GM12878 (cell line): Measurements from ENCODE around the gene ATP5ME. TPM values are rescaled to one million over a fixed set of nuclear protein-coding genes. Genes with fewer than 3 reads are reported as not detected.

ENCODE experiments used
- BRCA1 ChIP-seq: IDR thresholded peaks from 2 replicates; pipeline ENCODE4 v1.6.1; 2011; ENCODE audit warnings: low read depth, low read length, improper control_type of control experiment
- CEBPB ChIP-seq, 2 experiments: fragments of 150-350 bp in 1 of 2; IDR thresholded peaks; 2 replicates each; pipeline ENCODE4 v1.6.1; 2012 to 2014; ENCODE audit warnings: low read depth in 2 of 2, low read length in 2 of 2, borderline replicate concordance in 1 of 2, inconsistent platforms in 1 of 2
- E2F4 ChIP-seq: IDR thresholded peaks from 2 replicates; pipeline ENCODE4 v1.6.1; 2012; ENCODE audit warnings: low read depth, low read length, improper control_type of control experiment
- HDGF ChIP-seq: fragments of 450-650 bp; IDR thresholded peaks from 2 replicates; pipeline ENCODE4 v1.6.1; 2016; ENCODE audit warnings: antibody characterized with exemption
- IKZF2 ChIP-seq, 2 experiments: fragments of 450-650 bp; IDR thresholded peaks; 2 replicates each; pipeline ENCODE4 v1.6.1; 2017; ENCODE audit warnings: mild to moderate bottlenecking in 2 of 2, moderate library complexity in 2 of 2
- KLF5 ChIP-seq: fragments of 450-650 bp; IDR thresholded peaks from 2 replicates; pipeline ENCODE4 v1.6.1; 2014; ENCODE audit warnings: mild to moderate bottlenecking; ENCODE audit not compliant: partially characterized antibody
- MEF2A ChIP-seq: IDR thresholded peaks from 2 replicates; pipeline ENCODE4 v1.6.1; 2011; ENCODE audit warnings: low read depth, mild to moderate bottlenecking, low read length, moderate library complexity; ENCODE audit not compliant: insufficient read depth
- MXI1 ChIP-seq: fragments of 150-350 bp; IDR thresholded peaks from 2 replicates; pipeline ENCODE4 v1.6.1; 2011; ENCODE audit warnings: low read depth, mild to moderate bottlenecking, inconsistent platforms, low read length, improper control_type of control experiment
- MYB ChIP-seq: fragments of 150-350 bp; IDR thresholded peaks from 2 replicates; pipeline ENCODE4 v1.6.1; 2014; ENCODE audit warnings: mild to moderate bottlenecking, low read depth, low read length, borderline replicate concordance
- NFIC ChIP-seq: IDR thresholded peaks from 2 replicates; pipeline ENCODE4 v1.6.1; 2012; ENCODE audit warnings: low read depth, mild to moderate bottlenecking, inconsistent platforms, low read length, moderate library complexity
- NR2C1 ChIP-seq: fragments of 450-650 bp; IDR thresholded peaks from 2 replicates; pipeline ENCODE4 v1.6.1; 2017; ENCODE audit warnings: antibody characterized with exemption, mild to moderate bottlenecking, moderate library complexity
- NRF1 ChIP-seq: conservative IDR thresholded peaks from 2 replicates; pipeline ENCODE4 v1.6.1; 2011; ENCODE audit warnings: mild to moderate bottlenecking, low read depth, low read length, improper control_type of control experiment
- PRDM15 ChIP-seq: fragments of 450-650 bp; formaldehyde crosslinking; IDR thresholded peaks from 2 replicates; pipeline ENCODE4 v1.4.0; 2020; ENCODE audit warnings: mild to moderate bottlenecking, moderate library complexity
- RB1 ChIP-seq: fragments of 450-650 bp; formaldehyde crosslinking; IDR thresholded peaks from 2 replicates; pipeline ENCODE4 v1.6.1; 2017; ENCODE audit warnings: mild to moderate bottlenecking, borderline replicate concordance
- SPI1 ChIP-seq: IDR thresholded peaks from 2 replicates; pipeline ENCODE4 v1.6.1; 2011; ENCODE audit warnings: low read depth, mild to moderate bottlenecking, low read length, moderate library complexity, borderline replicate concordance; ENCODE audit not compliant: insufficient read depth
- TCF12 ChIP-seq: IDR thresholded peaks from 2 replicates; pipeline ENCODE4 v1.6.1; 2011; ENCODE audit warnings: low read depth, mild to moderate bottlenecking, low read length
- TCF7 ChIP-seq: IDR thresholded peaks from 2 replicates; pipeline ENCODE4 v1.6.1; 2014; ENCODE audit warnings: antibody characterized with exemption, borderline replicate concordance
- ZNF592 ChIP-seq: fragments of 450-650 bp; IDR thresholded peaks from 2 replicates; pipeline ENCODE4 v1.6.1; 2017; ENCODE audit warnings: mild to moderate bottlenecking, moderate library complexity
- ZNF622 ChIP-seq: fragments of 450-650 bp; IDR thresholded peaks from 2 replicates; pipeline ENCODE4 v1.6.1; 2017; ENCODE audit warnings: mild to moderate bottlenecking, inconsistent platforms
- ZSCAN29 ChIP-seq: fragments of 450-650 bp; IDR thresholded peaks from 2 replicates; pipeline ENCODE4 v1.6.1; 2017; ENCODE audit warnings: mild to moderate bottlenecking, moderate library complexity
- polyA plus RNA-seq, 11 experiments: library from polyadenylated mRNA; depleted of rRNA in 4 of 11; unstranded in 6 of 11; stranded (reverse) in 5 of 11; fragments of >200 nt; fragmentation: Nextera tagmentation in 4 of 11; fragmentation: Illumina TruSeq in 1 of 11; extraction: Ambion mirVana in 4 of 11; extraction: Trizol in 1 of 11; gene quantifications; 1 replicate in 1 of 11; 2 replicates in 10 of 11; pipeline versions ENCODE4 v1.2.1 to v1.2.3, GENCODE V29; 2011 to 2016; ENCODE audit warnings: inconsistent platforms in 2 of 11, missing spikeins in 2 of 11, low read depth in 1 of 11
- total RNA-seq, 4 experiments: library from RNA; depleted of rRNA in 3 of 4; stranded (reverse); fragments of >200 nt in 3 of 4; fragmentation: Illumina TruSeq in 1 of 4; extraction: Trizol in 1 of 4; gene quantifications; 2 replicates each; pipeline versions ENCODE4 v1.2.1 to v1.2.3, GENCODE V29; 2013 to 2021

Gene ATP5ME
- total and polyA plus RNA-seq, 10 of the 15 experiments (the other 5 are each of a cell fraction or from before 2014, with no cell fraction given), result 279 to 2,374 (median 509) TPM

DNA sequence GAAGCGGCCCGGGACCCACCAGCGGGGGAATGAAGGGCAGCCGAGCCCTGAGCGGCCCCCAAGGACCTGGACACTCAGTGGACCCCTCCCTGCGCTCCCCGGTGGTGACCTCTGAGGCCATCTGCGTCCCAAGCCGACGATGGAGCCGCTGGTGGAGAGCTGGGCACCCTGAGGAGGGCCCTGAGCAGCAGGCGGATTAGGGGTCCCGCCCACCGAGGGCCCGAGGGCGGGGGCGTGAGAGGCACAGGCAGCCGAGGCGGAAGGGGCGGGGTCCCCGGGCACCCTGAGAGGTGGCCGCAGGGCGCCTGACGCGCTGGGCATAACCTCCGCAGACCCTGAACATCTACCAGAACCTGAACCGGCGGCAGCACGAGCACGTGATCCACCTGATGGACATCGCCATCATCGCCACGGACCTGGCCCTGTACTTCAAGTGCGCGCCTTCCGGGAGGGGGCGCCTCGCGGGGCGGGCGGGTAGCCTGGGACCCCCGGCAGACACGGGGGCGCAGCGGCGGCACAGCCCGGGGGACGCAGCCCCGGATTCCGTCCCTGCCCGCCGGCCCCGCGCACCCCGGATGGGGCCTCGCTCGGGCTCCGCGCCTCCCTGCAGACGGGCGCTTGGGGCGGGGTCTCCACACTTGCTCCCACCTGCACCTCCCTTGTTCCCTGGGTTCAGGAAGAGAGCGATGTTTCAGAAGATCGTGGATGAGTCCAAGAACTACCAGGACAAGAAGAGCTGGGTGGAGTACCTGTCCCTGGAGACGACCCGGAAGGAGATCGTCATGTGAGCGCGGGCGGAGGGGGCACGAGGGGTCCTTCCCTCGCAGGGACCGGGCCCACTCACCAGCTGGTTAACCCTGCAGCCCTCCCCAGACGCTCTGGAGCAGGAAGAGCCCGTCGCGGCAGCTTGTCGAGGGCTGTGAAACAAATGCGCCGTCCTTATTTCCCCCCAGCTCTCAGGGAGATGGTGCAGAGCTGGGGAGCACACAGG is 10.3 kb downstream of the ATP5ME start (continued):
- TF ChIP-seq PRDM15 (CRISPR knock-in tag) (no peak), TCF12 (no peak), NR2C1 (peak; percentile 96), MYB (no peak), BRCA1 (no peak), ZNF622 (no peak), CEBPB (IDR thresholded peaks at IDR 0.05; ENCODE audit: borderline replicate concordance in 1 of 2, low read depth in 2 of 2, low read length in 2 of 2) (no peak), ZNF592 (no peak), TCF7 (no peak), NRF1 (no peak), IKZF2 (IDR thresholded peaks at IDR 0.05) (no peak), KLF5 (no peak), MEF2A (no peak), SPI1 (no peak), ZSCAN29 (no peak), HDGF (no peak), NFIC (no peak), MXI1 (no peak), RB1 (no peak), E2F4 (no peak)
